Measurements from ENCODE around the gene TDRD12.

TDRD12 gene

DNA sequence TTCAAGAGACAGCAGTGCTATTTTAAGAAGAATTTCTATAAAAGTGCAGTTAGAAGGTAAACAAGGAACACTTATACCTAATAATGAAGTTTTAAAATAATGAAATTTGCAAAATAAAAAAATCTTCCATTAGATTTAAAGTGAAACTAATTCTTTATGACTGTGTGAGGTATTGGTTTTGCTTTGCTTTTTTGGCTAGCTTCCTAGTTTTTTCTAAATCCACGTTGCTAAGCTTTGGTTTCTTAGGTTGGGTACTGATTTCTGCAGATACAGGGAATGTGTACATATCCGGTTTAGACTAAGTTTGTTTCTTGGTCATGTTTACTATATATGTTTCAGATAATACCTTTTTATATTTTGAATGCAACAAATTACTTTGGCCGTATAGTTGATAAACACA lies 90.2 kb downstream of the TDRD12 start:
- no peak for DNase-seq (ENCODE audit: low spot score)

DNA sequence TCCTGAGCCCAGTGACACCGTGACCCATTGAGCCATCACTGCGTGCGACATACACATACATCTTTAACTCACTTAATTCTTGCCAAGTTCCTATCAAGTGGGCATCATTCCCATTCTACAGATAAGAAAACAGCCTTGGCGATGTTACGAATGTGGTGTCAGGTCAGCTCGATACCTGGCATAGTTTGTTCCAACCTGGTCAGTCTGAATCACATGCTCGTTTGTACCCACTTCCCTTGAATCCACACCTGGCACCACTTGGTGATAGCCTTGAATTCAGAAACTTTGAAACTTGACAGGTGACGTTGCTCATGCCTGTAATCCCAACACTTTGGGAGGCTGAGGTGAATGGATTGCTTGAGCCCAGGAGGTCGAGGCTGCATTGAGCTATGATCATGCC lies 90.9 kb downstream of the TDRD12 start:
- DNase-seq (ENCODE audit: low spot score): no peak

DNA sequence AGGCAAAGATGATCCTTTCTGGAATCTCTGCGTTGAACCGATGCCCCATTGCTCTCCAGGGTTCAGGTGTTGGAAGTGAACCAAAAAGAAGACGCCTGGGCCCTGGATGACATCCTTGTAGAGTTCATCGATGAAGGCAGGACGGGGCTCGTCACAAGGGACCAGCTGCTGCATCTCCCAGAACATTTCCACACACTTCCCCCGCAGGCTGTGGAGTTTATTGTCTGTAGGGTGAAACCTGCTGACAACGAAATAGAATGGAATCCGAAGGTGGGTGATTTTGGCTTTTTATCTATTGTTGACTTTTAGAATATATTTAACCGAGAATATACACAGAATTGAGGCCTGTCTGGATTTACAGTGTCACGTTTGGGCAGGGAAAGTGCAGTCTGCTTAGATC lies 91.6 kb downstream of the TDRD12 start:
- no peak for DNase-seq (ENCODE audit: low spot score)

DNA sequence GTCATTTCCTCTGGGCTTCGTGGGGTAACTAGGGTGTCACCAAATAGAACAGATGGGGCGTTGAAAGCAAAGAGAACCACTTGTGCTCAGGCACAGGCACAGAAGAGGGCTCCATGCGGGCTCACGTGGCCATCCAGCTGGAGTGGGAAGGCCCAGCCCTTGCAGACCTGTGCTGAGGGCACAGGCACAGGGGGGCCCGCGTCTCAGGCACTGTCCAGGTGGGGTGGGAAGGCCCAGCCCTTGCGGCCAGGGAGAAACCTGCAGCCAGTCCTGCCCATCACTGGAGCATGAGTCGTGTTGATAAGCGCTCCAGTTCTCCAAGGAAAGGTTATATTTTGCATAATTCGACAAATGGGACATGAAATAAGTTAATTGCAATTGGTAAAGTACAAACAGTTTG lies 92.5 kb downstream of the TDRD12 start:
- no peak for DNase-seq (ENCODE audit: low spot score)

DNA sequence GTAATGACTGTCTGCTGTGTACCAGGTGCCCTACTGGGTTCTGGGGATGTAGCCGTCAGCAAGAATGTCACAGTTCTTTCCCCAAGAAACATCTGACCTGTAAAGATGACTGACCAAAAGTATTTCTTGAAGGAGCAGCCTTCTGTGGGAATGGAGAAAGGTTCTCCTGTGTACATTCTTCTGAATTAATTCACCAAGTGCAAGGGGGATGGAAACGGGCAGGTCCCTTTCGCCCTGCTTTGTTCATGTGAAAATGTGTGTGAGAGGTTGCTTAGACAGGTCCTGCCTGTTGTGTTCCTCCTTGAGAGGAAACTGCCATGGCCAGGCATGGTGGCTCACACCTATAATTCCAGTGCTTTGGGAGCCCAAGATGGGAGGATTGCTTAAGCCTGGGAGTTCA lies 93.0 kb downstream of the TDRD12 start:
- no peak for DNase-seq (ENCODE audit: low spot score)

DNA sequence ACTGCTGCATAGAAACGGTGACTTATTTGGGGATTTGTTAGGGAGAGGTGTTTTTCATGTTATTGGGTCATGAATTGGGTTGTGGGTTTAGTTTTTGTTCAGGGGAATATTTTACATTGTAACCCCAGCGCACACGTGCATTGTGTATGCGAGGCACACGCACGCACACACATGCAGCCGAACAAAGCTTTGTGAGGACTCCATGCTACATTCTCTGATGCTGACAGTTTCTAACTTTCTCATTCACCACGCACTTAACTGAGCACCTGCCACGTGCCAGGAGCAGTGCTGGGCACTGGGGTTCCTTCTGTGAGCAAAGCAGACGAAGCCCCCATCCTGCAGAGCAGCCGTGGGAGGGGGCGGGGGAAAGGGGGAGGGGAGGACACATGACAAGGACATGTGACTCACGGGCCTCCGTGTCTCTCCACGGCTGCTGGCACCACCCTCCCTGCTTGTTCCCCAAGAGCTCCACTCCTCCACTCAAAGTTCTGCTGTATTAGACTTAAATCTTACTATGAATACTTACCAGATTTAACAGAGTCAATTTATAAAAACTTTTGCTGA lies 94.4 kb downstream of the TDRD12 start:
- no peak for DNase-seq (ENCODE audit: low spot score)

DNA sequence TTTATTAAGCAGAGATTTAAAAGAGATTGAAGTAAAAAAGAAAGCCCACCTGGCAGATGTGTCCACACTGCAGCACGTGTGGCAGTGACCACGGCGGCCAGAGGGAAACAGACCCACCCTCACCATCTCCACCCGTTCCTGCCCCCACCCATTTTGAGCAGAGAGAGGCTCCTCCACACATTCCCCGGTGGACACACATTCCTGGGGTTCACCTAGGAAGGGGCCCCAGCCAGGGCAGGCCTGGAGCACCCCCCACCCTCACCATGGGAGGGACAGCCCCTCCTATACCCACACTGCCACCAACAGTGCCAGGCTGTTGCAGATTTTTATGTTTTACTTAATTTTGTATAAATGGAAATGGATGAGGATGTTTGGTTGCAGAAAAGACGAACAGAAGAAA lies 95.1 kb downstream of the TDRD12 start:
- no peak for DNase-seq (ENCODE audit: low spot score)

DNA sequence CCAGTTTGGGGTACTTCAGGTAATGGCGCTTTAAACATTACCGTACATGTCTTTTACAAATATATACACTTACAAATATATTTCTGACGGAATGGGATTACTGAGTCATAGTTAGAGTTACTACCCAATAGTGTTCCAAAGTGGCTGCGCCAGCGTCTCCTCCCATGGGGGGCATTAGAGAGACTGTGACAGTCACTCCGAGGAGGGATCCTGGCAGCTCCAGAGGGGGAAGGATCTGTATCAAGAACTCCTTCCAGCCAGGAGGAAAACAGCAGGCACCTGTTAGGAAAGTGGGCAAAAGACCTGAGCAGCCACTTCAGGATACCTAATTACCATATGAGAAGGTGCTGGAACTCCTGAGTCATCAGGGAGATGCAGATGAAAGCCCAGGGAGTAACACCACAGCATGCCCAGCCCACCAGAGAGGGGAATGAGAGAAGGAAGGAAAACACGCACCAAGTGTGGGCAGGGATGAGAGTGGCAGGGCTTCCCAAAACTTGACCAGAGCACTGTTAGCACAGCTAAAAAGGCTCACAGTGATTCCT lies 97.1 kb downstream of the TDRD12 start:
- no peak for DNase-seq (ENCODE audit: low spot score)

DNA sequence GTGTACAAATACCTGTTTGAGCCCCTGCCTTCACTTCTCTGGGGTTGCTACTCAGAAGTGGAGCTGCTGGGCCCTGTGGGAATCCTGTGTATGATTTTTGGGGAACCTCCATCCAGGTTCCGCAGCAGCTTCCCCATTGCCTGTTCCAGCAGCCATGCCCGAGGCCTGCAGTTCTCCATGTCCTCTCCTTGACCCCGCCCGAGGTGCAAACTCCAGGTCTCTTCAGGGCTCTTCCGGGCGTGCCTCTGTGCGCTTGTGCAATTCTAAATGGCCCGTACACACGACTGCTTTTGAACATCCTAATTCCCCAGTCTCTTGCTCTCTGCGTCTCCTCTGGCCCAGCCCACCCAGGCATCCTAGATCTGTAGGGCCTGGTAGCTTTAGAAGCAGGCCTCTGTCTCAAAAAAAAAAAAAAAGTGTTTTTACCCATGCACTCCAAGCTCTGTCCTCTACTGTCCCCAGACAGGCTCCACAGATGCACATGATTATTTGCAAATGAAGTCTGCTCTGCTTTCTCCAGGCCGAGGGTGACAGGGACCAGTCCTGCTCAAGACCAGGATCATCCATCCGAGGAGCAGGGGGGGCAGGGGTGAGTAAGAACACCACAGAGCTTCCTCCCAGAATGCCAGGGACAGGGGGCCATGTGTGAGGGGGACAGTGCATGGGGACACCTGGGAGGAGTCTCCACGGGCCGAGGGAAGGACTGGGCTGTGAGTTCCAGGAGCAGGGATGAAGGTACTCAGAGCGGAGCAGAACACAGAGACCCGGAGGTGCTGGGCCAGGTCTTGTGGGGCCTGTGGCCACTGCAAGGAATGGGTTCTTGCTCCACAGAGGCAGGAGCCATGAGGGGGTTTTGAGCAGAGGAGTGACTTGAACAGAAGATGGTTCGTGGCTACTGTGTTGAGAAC lies 98.3 kb downstream of the TDRD12 start:
- no peak for DNase-seq (ENCODE audit: low spot score)

DNA sequence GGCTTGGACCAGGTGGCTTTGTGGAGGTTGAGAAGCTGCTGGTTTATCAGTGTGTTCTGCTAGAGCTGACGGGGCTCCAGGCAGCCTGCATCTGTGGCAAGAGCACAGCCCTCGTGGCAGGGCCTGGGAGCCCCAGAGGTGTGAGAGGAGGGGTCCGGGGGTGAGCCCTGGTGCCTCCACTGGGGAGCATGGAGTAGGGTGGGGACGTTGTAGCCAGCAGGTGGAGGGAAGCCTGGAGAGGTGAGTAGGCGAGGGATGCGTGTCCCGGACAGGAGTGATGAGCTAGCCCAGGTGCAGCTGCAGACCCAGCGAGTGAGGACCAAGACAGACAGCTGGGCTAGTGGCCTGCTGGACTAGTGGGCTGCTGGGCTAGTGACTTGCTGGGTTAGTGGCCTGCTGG lies 99.0 kb downstream of the TDRD12 start:
- DNase-seq (ENCODE audit: low spot score): no peak

DNA sequence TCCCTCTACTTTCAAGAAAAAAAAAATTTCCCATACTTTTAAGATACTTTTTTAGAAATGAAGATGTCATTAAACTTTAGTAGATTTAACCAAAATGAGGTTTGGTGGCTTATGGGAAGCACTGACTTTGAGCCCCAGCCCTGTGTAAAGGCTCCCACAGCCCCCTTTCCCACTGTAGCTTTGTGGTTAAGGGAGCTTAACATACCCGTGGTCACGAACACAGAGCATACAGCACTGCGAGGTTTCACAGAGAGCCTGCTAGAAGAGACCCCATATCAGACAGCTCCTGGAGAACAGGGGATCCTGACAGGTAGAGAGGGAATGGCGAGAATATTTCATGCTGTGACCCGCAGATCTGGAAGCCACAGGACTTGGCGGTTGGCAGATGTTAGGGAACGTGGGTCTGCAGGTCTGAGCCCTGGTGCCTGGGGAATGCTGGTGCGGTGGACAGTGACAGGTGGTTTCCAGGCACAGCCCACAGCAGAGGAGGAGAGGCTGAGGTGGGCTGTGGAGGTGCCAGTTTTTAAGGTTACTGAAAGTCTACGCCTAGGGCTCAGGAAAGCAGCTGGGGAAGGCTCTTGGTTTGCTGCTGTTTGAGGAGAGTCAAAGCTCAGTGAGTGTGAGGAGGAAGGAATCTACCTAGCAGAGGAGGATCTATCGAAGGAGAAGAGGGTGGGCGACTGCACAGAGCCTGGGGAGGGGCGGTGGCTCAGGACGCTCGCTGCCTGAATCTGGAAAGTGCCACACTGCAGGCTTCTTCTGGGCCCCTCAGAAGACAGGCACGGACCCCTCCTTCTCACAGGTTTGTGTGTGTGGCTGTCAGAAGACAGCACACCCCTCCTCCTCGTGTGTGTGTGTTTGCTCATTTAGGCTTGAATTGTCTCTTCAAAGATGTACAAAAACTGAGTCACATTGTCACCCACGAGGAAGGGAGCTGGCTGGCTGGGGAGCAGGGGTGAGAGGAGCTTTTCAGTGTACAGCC lies 100.1 kb downstream of the TDRD12 start:
- no peak for DNase-seq (ENCODE audit: low spot score)

DNA sequence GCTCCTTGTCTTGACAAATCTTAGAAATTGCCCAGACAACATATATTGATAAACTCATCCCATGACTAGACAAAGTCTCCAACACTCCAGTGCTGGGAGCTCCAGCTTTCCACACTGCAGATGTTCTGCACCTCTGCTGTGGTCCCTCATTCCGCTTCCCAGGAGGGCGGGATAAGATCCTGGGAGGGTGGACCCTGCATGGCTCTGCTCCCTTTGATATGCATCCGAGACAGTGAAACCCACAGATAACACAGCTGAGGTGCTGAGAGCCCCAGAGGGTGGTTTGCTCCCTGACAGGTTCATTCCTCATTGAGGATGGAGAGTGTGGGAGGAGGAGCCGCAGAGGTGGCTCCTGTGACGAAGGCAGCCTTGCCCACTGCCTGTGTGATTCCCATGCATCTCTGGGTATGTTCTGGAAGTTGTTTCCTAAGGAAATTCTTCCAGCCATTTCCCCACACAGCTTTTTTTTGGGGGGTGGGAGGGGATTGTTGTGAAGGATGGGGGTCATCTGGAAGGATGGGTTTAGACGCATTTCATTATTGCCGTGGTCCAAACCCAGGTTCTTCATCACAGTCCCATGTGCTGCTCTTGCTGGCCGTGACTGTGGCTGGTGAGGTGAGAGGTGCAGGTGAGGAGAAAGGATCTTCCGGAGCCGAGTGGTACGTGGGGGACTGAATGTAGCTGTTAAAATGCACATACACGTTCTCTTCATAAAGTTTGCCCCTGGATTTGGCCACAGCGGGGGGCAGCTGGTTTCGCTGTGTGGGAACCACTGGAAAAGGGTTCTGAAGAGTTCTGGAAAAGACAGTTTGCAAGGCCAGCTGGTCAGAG lies 103.6 kb downstream of the TDRD12 start:
- no peak for DNase-seq (ENCODE audit: low spot score)

DNA sequence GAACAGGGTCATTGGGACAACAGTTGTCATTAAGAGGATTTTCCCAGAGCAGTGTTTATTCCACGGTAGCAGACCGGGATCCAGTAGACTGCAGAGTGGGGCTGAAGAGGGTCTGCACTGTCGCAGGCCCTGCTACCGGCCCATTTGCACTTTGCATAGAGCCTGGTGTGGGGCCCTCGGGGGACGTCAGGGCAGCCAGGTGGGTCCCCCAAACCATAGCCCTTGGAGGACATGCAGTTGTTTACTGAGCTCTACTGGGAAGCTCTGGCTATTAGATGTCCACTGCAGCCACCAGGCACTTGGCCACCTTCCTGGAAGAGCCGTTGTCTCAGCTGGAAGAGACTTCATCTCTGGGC lies 104.2 kb downstream of the TDRD12 start:
- DNase-seq (ENCODE audit: low spot score): no peak

DNA sequence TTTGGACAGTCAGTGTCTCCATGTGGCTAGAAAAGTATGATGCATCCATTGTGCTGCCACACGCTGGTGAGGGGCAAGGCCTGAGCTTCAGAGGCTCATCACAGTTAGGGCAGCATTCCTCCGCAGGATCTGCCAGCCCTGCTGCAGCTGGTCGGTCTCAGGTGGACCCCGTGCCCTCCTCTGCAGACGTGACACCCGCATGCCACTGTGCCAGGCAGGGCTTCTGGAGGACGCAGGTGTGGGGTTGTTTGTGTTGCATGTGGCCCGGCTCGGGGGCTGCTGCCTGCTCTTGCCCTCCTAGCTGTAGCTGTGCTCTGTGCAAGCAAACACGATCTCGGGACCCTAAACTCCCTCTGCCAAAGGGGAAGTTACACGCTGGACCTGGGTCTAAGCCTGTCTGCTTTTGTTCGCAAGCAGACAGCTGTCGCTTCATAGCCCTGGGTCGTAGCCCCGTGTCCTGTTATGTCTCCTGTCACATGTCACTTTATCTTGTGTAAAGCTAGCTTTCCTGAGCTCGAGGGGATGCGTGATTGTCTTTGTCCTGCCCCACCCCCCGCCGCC lies 104.7 kb downstream of the TDRD12 start:
- DNase-seq (ENCODE audit: low spot score): no peak

DNA sequence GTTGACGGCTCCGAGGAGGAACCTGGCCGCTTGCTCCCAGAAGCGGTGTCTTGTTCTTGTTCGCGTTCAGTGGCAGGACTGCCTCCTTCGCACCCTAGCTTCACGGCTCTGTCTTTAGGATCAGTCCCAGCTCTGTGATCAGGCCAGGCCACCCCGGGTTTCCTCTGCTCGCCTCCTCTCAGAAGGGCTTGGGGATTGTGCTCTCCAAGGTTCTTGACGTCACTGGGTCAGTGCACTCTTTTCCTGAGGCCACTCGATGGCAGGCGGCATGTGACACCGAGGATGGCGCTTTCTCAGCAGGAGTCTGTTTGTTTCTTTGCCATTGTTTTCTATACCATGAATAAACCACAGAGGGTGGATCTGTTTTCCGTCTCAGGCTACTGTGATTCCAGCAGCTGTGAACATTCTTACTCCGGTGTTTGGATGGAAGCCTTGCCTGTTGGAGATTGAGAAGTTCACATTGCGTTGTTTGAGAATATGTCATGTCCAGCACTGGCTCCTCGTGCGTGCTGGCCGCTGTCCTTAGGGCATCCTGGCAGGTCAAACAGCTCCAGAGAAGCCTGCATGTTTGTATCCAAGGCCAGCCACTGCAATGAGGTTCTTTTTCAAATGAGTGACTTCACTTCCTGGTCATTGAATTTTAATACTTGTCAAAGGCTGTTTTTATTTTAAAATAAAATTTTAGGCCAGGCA lies 105.5 kb downstream of the TDRD12 start:
- no peak for DNase-seq (ENCODE audit: low spot score)

DNA sequence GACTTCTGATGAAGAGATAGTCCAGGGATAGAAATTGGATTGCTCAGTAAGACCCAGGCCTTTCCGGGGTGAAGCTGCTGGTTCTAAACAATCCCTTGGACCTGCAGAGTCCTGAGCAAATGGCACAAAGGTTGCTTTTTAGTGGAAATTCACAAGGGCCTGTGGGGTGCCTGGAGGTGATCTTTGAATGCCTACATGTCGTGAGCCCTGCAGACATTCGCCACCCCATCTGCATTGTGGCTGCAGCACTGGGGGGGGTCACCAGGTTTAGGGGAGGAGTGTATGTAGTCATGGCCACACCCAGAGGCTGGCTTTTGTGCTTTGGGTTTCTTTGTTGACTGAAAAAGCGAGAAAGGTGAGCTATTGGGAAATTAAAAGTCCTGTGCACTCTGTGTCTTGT lies 108.6 kb downstream of the TDRD12 start:
- DNase-seq (ENCODE audit: low spot score): no peak

DNA sequence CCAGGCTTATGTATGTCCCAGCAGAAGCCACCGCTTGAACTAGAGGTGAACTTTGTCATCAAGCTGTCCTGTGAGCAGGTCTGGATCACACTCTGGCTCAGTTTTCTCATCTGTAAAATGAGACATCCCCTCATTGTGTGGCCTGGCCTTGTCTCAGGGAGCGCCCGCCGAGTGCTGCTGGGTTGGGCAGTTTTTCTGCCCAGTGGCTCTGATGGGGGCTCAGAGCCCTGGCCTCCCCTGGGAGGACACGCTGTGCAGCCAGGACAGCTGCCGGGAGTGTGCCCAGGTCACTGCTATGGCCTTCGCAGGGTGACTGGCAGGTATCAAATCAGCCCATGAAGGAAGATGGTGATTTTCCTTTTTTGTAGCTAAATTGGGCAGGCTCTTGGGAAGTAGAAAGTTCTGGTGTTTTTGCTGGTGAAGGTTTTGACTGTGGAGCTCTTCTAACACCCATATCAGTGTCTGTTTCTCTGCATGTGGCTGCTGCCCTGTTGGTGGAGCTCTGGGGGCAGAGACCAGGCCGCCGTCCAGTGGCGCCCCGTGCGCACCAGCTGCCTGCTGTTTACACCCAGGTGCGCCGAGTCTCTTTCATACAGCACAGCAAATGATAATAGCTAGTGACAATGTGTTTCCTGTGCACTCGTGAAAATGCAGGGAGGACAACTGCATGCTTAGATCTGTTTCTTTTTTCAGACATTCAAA lies 109.2 kb downstream of the TDRD12 start:
- no peak for DNase-seq (ENCODE audit: low spot score)

DNA sequence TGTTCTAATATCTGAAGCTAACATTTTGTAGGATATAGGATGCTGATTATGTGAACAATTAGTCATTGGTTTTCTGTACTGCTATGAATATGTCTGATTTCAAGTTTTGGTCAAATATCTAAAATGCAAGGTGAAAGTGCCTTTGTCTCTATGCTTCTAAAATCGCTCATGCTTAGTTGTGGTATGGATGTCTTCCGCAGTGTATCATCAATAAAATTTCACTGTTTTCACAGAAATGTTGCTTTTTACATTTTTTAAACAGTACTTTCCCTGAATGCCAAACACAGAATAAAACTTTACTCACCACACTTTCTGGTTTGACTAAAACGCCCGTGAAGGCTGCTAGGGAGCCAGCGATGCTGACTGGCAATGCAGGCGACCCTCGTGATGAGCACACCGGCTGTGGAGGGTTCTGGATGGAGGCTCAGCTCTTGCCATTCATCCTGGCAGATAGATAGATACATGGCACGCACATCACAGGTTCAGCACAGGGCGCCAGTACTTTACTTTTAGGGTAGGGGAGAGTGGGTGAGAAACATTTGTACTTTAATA lies 109.9 kb downstream of the TDRD12 start:
- no peak for DNase-seq (ENCODE audit: low spot score)

DNA sequence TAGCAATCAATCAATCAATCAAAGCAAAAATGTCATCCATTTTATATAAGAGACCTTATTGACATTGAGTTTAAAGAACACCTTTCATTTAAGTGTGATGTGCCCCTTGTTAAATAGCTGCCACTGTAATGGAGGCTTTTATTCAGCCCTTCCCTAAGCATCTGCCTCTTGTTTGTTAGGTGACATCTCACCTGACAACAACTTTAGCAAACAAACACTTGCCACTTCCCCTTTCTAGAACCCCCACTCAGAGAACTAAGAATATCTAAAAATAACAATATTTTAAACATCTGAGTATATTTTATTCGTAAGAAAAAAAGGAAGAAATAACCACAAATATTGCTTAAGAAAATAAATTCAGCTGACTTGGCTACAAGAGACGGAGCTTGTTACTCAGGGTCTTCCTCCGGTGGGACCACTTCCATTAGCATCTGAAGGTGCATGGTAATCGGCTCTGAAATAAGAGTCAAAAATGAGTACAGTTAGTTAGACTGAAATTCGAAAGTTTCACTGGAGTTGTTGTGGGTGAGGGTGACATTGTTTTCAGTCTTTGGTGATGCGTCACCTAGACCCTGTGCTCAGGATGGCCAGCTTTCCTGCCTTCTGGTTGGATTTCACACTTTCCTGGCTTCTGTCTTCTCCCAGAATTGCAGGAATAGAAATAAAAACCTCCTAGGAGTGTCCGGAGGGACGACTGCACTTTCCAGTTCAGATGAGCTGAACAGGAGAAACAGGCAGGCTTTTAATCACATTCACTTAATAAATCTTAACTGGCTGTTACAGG lies 110.9 kb downstream of the TDRD12 start:
- no peak for DNase-seq (ENCODE audit: low spot score)
